RWPE1 (cell line): ENCODE results near the gene COPS2.
"Not testable (repeated sequence)": the region's sequence is repeated elsewhere in the genome, so short reads cannot be mapped to it uniquely, and the experiment has no call there.

Experiments used
- CTCF ChIA-PET: fragments of 350-600 bp; sonication (Branson Sonifier 250); formaldehyde crosslinking; extraction: SDS; loops from one replicate; lab custom pipeline; 2021; lab: Yijun Ruan, JAX
- POLR2A ChIA-PET: fragments of 400-600 bp; formaldehyde crosslinking; extraction: SDS; loops from one replicate; lab custom pipeline; 2020; ENCODE audit warnings: antibody characterized with exemption; ENCODE audit not compliant: low non-redundant PET; lab: Yijun Ruan, JAX
- DNase-seq: peaks from one replicate; pipeline ENCODE4 v3.0.0; 2012; ENCODE audit warnings: low spot score
- H3K27ac ChIP-seq: fragments of 450-650 bp; 2 replicates; pipeline ENCODE4 v1.5.1; 2017
- TF ChIP-seq, protein P1 (sequence below): fragments of 450-650 bp; conservative IDR thresholded peaks from 2 replicates; pipeline ENCODE4 v1.5.1; 2017; ENCODE audit warnings: low read depth, mild to moderate bottlenecking

Gene COPS2

DNA sequence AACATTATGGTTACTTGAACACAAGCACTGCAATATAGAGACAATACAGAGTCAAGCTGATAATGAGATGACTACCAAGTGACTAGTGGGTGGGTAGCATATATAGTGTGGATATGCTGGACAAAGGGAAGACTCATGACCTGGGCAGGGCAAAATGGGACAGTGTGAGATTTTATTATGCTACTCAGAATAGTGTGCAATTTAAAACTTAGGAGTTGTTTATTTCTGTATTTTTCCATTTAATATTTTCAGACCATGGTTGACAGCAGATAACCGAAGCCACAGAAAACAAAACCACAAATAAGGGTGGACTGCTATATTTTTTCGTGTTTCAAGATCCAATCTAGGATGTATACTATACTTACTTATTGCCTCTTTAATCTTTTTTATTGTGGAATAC is 34.2 kb upstream of the COPS2 start:
- no peak for DNase-seq
- no peak overlapping the region for H3K27ac ChIP-seq
- TF ChIP-seq, protein P1, sequence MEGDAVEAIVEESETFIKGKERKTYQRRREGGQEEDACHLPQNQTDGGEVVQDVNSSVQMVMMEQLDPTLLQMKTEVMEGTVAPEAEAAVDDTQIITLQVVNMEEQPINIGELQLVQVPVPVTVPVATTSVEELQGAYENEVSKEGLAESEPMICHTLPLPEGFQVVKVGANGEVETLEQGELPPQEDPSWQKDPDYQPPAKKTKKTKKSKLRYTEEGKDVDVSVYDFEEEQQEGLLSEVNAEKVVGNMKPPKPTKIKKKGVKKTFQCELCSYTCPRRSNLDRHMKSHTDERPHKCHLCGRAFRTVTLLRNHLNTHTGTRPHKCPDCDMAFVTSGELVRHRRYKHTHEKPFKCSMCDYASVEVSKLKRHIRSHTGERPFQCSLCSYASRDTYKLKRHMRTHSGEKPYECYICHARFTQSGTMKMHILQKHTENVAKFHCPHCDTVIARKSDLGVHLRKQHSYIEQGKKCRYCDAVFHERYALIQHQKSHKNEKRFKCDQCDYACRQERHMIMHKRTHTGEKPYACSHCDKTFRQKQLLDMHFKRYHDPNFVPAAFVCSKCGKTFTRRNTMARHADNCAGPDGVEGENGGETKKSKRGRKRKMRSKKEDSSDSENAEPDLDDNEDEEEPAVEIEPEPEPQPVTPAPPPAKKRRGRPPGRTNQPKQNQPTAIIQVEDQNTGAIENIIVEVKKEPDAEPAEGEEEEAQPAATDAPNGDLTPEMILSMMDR, result no peak
- ChIA-PET CTCF (no interaction called here), POLR2A (no interaction called here)

DNA sequence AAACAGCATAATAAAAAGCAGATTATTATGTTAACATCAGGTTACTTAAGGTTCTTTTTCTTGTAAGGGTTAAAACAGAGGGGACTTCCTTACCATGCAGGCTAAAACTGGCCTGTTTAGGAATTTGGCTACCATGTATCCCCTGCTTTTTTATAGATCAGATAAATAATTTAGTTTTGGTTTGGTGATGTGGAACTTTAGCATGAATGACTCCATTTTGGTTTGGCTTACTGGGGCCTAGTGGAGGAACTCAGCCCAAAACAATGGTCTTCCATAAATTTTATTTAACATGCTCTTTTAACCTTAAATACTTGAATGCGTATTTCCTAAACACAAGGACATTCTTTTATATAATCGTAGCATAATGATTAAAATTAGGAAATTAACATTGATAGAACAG is 33.5 kb upstream of the COPS2 start:
- TF ChIP-seq, protein P1, result no peak
- DNase-seq, result no peak
- ChIA-PET POLR2A (no interaction called here), CTCF (no interaction called here)
- no peak overlapping the region for H3K27ac ChIP-seq

- TF ChIP-seq, protein P1, result no peak
- no peak for DNase-seq
- CTCF ChIA-PET, result no interaction called here
- H3K27ac ChIP-seq, result no peak overlapping the region
- POLR2A ChIA-PET, result no interaction called here
Observed at GRCh38 chr15:49187549-49188245, 32.3 kb upstream of the COPS2 start.

DNA sequence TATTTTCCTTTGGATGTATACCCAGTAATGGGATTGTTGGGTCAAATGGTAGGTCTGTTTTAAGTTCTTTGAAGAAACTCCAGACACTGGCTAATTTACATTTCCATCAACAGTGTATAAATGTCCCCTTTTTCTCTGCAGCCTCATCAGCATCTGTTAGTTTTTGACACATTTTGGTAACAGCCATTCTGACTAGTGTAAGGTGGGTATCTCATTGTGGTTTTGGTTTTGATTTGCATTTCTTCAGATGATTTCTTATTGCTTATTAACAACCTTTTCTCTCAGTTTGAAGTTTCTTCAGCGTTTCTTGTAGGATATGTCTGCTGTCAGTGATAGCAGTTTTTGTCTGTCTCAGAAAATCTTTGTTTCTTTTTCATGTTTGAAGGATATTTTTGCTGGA is 30.1 kb upstream of the COPS2 start:
- TF ChIP-seq, protein P1, result no peak
- ChIA-PET CTCF (no interaction called here), POLR2A (no interaction called here)
- no peak overlapping the region for H3K27ac ChIP-seq
- DNase-seq, result no peak

DNA sequence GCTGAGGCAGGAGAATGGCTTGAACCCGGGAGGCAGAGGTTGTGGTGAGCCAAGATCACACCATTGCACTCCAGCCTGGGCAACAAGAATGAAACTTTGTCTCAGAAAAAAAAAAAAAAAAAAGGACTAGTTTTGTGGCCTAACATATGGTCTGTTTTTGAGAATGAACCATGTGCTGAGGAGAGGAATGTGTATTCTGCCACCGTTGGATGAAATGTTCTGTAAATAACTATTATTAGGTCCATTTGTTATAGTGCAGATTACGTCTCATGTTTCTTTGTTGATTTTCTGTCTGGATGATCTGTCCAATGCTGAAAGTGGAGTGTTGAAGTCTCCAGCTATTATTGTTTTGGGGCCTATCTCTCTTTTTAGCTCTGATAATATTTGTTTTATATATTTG is 28.3 kb upstream of the COPS2 start:
- DNase-seq, H3K27ac ChIP-seq, POLR2A ChIA-PET: not testable (repeated sequence)
- CTCF ChIA-PET, result interaction anchor here (0.6 kb wide), 1 partner anchor 962 kb away, joined by 6 read pairs; no protein-coding TSS in a partner anchor

DNA sequence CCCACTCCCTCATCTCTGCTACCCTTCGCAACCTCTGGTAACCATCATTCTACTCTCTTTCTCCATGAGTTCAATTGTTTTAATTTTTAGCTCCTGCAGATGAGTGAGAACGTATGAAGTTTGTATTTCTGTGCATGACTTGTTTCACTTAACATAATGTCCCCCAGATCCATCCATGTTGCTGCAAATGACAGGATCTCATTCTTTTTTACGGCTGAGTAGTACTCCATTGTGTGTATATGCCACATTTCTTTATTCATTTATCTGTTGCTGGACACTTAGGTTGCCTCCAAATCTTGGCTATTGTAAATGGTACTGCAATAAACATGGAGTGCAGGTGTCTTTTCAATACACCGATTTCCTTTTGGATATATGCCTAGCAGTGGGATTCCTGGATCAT is 26.7 kb upstream of the COPS2 start:
- ChIA-PET CTCF (interaction anchor here (0.6 kb wide), 1 partner anchor 946 kb away, joined by 3 read pairs; no protein-coding TSS in a partner anchor), POLR2A (no interaction called here)
- TF ChIP-seq, protein P1, result no peak
- H3K27ac ChIP-seq, result no peak overlapping the region
- no peak for DNase-seq

DNA sequence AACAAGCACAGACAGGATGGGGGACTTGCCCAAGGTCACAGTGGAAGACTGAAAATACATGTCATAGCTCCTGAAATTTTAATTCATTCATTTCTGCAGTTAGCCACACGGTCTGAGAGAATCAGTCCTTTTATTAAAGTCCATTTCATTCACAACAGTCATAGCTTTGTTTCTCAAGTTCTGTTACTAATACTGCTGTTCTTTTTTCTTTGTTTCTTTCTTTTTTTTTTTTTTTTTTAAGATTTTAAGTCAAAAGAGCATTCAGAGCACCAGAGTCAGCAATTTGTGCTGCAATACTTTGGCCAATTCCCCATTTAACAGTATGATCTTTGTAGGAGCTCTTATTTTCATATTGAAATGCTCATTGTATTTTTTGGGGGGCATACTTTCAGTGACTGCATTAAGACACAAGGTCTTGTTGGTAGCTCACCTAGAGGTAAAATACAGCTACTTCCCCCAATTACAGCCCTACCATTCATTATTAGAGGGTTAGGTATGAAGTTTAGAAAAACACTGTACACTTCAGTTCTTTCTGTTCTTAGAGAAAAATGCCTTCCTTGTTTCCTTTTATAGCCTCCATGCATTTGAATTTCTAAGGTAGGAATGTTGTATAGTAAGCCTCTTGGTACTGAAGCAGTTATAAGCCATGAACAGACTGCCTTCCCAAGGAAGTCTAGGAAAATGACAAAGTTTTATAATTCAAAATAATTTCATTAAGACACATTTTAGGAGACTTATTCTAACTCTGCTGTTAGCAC is 24.2 kb upstream of the COPS2 start:
- POLR2A ChIA-PET, result no interaction called here
- no peak for DNase-seq
- CTCF ChIA-PET, result no interaction called here
- TF ChIP-seq, protein P1, result no peak
- no peak overlapping the region for H3K27ac ChIP-seq
